Upper lobe of left lung (tissue), 6 donors: ENCODE measurements around the gene GALNT7. TPM values are rescaled to one million over a fixed set of nuclear protein-coding genes. Genes with fewer than 3 reads are reported as not detected.

Experiments
- ATAC-seq, 2 donors: fragments of 200-7000 bp; cut with Tn5 transposase; one replicate each; pipeline ENCODE4 v1.9.1; 2022; ENCODE audit warnings: mild to moderate bottlenecking in 2 of 2, moderate library complexity in 2 of 2; ENCODE audit not compliant: low FRiP score in 2 of 2
- DNase-seq, 2 donors: peaks; one replicate each; pipeline ENCODE4 v3.0.0-alpha.2; 2019 to 2020
- H3K27ac ChIP-seq, 4 donors: fragments of 200-600 bp; sonication (generic); one replicate each; pipeline ENCODE4 v1.5.1; 2016 to 2019
- H3K27me3 ChIP-seq, 4 donors: fragments of 200-600 bp; sonication (generic); one replicate each; pipeline ENCODE4 v1.5.1; 2017 to 2019
- H3K36me3 ChIP-seq, 4 donors: fragments of 200-600 bp; sonication (generic); one replicate each; pipeline ENCODE4 v1.5.1; 2016 to 2019
- H3K4me1 ChIP-seq, 4 donors: fragments of 200-600 bp; sonication (generic); one replicate each; pipeline ENCODE4 v1.5.1; 2018 to 2019
- H3K4me3 ChIP-seq, 4 donors: fragments of 200-600 bp; sonication (generic); one replicate each; pipeline ENCODE4 v1.5.1; 2017 to 2019; ENCODE audit warnings: mild to moderate bottlenecking in 2 of 4, moderate library complexity in 1 of 4
- H3K9me3 ChIP-seq, 4 donors: fragments of 200-600 bp; sonication (generic); one replicate each; pipeline ENCODE4 v1.5.1; 2018 to 2019
- EP300 ChIP-seq, 4 donors: sonication (generic); formaldehyde crosslinking; IDR thresholded peaks; one replicate each; pipeline ENCODE4 v1.5.1; 2017; ENCODE audit warnings: antibody characterized with exemption in 4 of 4, control low read depth in 2 of 4
- POLR2A ChIP-seq, 4 donors: fragments of 450-650 bp; IDR thresholded peaks; one replicate each; pipeline ENCODE4 v1.5.1; 2016 to 2017; ENCODE audit warnings: antibody characterized with exemption in 4 of 4, mild to moderate bottlenecking in 2 of 4
- POLR2AphosphoS5 ChIP-seq, 2 donors: sonication (generic); formaldehyde crosslinking; IDR thresholded peaks; one replicate each; pipeline ENCODE4 v1.5.1; 2017; ENCODE audit warnings: antibody characterized with exemption in 2 of 2
- WGBS, 2 donors: methylation state at CpG; one replicate each; pipeline ENCODE4 v1.1.5; 2017 to 2018; 5-methylcytosine and 5-hydroxymethylcytosine counted together
- total RNA-seq, 6 donors: library from RNA; depleted of rRNA in 4 of 6; stranded (reverse); fragments of >200 nt in 4 of 6; gene quantifications; one replicate each; pipeline versions ENCODE4 v1.1.0 to v1.2.1, GENCODE V29; 2016 to 2021
- TF ChIP-seq, protein P1 (sequence below), 6 experiments: fragments of 450-650 bp in 4 of 6; fragments of 200-600 bp in 2 of 6; sonication (generic) in 2 of 6; IDR thresholded peaks; one replicate each; pipeline ENCODE4 v1.5.1; 2016 to 2019; ENCODE audit warnings: antibody characterized with exemption in 6 of 6
- donor health status: DM: no; HTN: no; CAD: no; lungs with moderate emphysema.
- donor health status: DM: no; HTN: yes; CAD: no; lungs with severe emphysema.

GALNT7 gene
- total RNA-seq, 6 donors from 2014 or later = 5.0 to 68.1 (median 20.1) TPM

GRCh38 chr4:173200103-173200884, 31.7 kb downstream of the GALNT7 start:
- TF ChIP-seq EP300 (IDR thresholded peaks at IDR 0.05) (no peak), POLR2AphosphoS5 (IDR thresholded peaks at IDR 0.05) (no peak), POLR2A (IDR thresholded peaks at IDR 0.05) (no peak)
- TF ChIP-seq, protein P1, sequence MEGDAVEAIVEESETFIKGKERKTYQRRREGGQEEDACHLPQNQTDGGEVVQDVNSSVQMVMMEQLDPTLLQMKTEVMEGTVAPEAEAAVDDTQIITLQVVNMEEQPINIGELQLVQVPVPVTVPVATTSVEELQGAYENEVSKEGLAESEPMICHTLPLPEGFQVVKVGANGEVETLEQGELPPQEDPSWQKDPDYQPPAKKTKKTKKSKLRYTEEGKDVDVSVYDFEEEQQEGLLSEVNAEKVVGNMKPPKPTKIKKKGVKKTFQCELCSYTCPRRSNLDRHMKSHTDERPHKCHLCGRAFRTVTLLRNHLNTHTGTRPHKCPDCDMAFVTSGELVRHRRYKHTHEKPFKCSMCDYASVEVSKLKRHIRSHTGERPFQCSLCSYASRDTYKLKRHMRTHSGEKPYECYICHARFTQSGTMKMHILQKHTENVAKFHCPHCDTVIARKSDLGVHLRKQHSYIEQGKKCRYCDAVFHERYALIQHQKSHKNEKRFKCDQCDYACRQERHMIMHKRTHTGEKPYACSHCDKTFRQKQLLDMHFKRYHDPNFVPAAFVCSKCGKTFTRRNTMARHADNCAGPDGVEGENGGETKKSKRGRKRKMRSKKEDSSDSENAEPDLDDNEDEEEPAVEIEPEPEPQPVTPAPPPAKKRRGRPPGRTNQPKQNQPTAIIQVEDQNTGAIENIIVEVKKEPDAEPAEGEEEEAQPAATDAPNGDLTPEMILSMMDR (IDR thresholded peaks at IDR 0.05) = no peak
- 83 to 95% methylated on average over 4 of the region's 4 CpGs for WGBS, 2 donors
- Histone ChIP-seq H3K9me3 (peaks cover 0 to 5% (median 0%) of the 10 kb centered on the region in 4 donors), H3K4me3 (no peak overlapping the region), H3K36me3 (no peaks in the 10 kb centered on the region), H3K27ac (no peak overlapping the region), H3K4me1 (peaks cover 0 to 6% (median 1%) of the 10 kb centered on the region in 4 donors), H3K27me3 (no peaks in the 10 kb centered on the region)
- DNase-seq (no peak), ATAC-seq (no peak)

GRCh38 chr4:173202395-173202794, 33.8 kb downstream of the GALNT7 start:
- Histone ChIP-seq H3K27me3 (no peaks in the 10 kb centered on the region), H3K4me1 (no peaks in the 10 kb centered on the region), H3K4me3 (no peak overlapping the region), H3K36me3 (no peaks in the 10 kb centered on the region), H3K9me3 (peaks cover 0 to 5% (median 0%) of the 10 kb centered on the region in 4 donors), H3K27ac (no peak overlapping the region)
- DNase-seq (no peak), ATAC-seq (no peak)
- 78 to 86% methylated on average over 3 of the region's 3 CpGs for WGBS, 2 donors
- no peak for TF ChIP-seq POLR2A (IDR thresholded peaks at IDR 0.05)
- no peak for TF ChIP-seq EP300 (IDR thresholded peaks at IDR 0.05)
- no peak for TF ChIP-seq POLR2AphosphoS5 (IDR thresholded peaks at IDR 0.05)
- TF ChIP-seq, protein P1 (IDR thresholded peaks at IDR 0.05) = no peak

- no peak overlapping the region for H3K4me3 ChIP-seq
- no peak overlapping the region for H3K27ac ChIP-seq
- H3K27me3 ChIP-seq = no peaks in the 10 kb centered on the region
- ATAC-seq (peak in 1 of 2 donors; percentile 68), DNase-seq (peak in 1 of 2 donors; percentile 23)
- H3K4me1 ChIP-seq = peaks cover 0 to 10% (median 0%) of the 10 kb centered on the region in 4 donors
- H3K36me3 ChIP-seq = no peaks in the 10 kb centered on the region
- TF ChIP-seq, protein P1 (IDR thresholded peaks at IDR 0.05) = no peak
- TF ChIP-seq POLR2A (IDR thresholded peaks at IDR 0.05) = no peak
- no peak for TF ChIP-seq POLR2AphosphoS5 (IDR thresholded peaks at IDR 0.05)
- TF ChIP-seq EP300 (IDR thresholded peaks at IDR 0.05) = no peak
- WGBS, 2 donors = 86% methylated on average over 1 of the region's 2 CpGs; no CpG with 5 or more reads in 1 of the 2 donors
- peaks cover 0 to 5% (median 0%) of the 10 kb centered on the region in 4 donors for H3K9me3 ChIP-seq
Observed at GRCh38 chr4:173205656-173206055, 37.0 kb downstream of the GALNT7 start.

DNA sequence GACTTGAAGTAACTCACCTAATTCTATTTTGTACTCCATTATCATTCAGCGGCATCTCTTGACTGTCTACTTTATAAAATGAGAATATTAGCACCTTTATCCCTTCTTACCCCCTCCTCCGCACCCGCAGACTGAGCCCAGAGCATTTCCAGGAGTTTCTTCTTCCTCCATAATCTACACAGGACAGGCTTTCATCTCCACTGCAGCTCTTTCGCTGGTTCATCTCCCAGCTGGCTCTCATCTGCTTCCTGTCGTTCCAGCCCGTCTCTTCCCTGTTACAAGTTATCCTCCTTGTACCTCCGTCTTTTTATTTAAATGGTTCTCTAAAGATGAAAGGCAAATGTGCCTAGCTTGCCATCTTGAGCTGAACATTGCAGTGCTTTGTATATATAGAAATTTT, 39.8 kb downstream of the GALNT7 start:
- H3K4me1 ChIP-seq = peaks cover 0 to 10% (median 0%) of the 10 kb centered on the region in 4 donors
- H3K27me3 ChIP-seq = no peaks in the 10 kb centered on the region
- no peak overlapping the region for H3K27ac ChIP-seq
- TF ChIP-seq EP300 (IDR thresholded peaks at IDR 0.05) (no peak), POLR2A (IDR thresholded peaks at IDR 0.05) (no peak), POLR2AphosphoS5 (IDR thresholded peaks at IDR 0.05) (no peak)
- TF ChIP-seq, protein P1 (IDR thresholded peaks at IDR 0.05) = no peak
- peaks cover 0 to 5% (median 0%) of the 10 kb centered on the region in 4 donors for H3K9me3 ChIP-seq
- DNase-seq (no peak), ATAC-seq (no peak)
- WGBS, 2 donors = 94 to 95% methylated on average over 7 of the region's 7 CpGs
- H3K36me3 ChIP-seq = no peaks in the 10 kb centered on the region
- no peak overlapping the region for H3K4me3 ChIP-seq
